Esophagus squamous epithelium (tissue), 4 donors: ENCODE measurements around the gene MEIS2.

Experiments
- CTCF ChIP-seq, 6 experiments: fragments of 450-650 bp in 4 of 6; fragments of 200-600 bp in 2 of 6; sonication (generic) in 2 of 6; IDR thresholded peaks; one replicate each; pipeline ENCODE4 v1.5.1; 2016 to 2019; ENCODE audit warnings: antibody characterized with exemption in 6 of 6, mild to moderate bottlenecking in 4 of 6, moderate library complexity in 4 of 6
- POLR2A ChIP-seq, 4 donors: fragments of 450-650 bp; IDR thresholded peaks; one replicate each; pipeline ENCODE4 v1.6.1; 2017; ENCODE audit warnings: antibody characterized with exemption in 4 of 4, mild to moderate bottlenecking in 4 of 4, moderate library complexity in 3 of 4

GRCh38 chr15:36933255-36933990, 166.9 kb downstream of the MEIS2 start:
- TF ChIP-seq CTCF (IDR thresholded peaks at IDR 0.05) (no peak), POLR2A (IDR thresholded peaks at IDR 0.05) (no peak)
